Measurements from ENCODE around the gene NUDT15. TPM values are rescaled to one million over a fixed set of nuclear protein-coding genes. Genes with fewer than 3 reads are reported as not detected.

The NUDT15 gene
- total and polyA plus RNA-seq, 10 of the 15 experiments (the other 5 are each of a cell fraction or from before 2014, with no cell fraction given): 11.4 to 26.7 (median 18.0) TPM

DNA sequence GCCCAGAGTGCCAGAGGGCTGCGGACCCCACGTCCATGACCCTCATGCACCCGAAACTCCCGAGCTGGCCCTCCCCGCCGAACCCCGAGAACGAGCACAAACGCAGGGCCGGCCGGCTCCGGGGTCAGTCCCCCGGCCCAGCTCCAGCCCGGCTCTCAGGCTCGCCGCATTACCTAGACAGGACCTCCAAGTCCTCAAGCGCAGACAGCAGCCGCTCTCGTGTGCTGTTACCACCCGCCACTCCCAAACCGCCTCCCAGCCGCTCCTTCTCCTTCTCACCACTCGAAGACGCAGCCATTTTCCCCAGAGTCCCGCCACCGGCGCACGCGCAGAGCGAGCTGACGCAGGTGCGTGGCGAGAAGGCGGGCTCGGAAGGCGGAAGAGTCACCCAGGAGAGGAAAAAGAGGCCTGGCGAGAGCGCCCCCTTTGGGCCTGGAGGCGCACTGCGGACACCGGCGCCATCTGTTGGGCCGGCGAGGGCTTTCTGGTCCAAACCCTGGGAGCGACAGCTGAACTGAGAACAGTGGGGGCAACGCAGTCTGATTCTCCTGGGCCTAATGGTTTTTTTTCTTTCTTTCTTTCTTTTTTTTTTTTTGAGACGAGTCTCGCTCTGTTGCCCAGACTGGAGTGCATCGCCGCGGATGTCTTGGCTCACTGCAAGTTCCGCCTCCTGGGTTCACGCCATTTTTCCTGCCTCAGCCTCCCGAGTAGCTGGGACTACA, 57.4 kb downstream of the NUDT15 start, which contains the start of gene MED4 (continued):
- no peak for TF ChIP-seq NR2C1 (IDR thresholded peaks at IDR 0.05)
- peak; percentile 79; the same call in 1 of the 3 replicates for TF ChIP-seq POU2F2 (IDR thresholded peaks at IDR 0.05; ENCODE audit: borderline replicate concordance, low read depth, low read length)
- peak; percentile 48 for TF ChIP-seq JUND (IDR thresholded peaks at IDR 0.05; ENCODE audit: low read depth, low read length)
- 0 out of 2 replicates have a peak, but pooled peaks have one; percentile 40 for TF ChIP-seq GATAD2B (conservative IDR thresholded peaks at IDR 0.05; ENCODE audit: low read depth)
- TF ChIP-seq, protein P1, sequence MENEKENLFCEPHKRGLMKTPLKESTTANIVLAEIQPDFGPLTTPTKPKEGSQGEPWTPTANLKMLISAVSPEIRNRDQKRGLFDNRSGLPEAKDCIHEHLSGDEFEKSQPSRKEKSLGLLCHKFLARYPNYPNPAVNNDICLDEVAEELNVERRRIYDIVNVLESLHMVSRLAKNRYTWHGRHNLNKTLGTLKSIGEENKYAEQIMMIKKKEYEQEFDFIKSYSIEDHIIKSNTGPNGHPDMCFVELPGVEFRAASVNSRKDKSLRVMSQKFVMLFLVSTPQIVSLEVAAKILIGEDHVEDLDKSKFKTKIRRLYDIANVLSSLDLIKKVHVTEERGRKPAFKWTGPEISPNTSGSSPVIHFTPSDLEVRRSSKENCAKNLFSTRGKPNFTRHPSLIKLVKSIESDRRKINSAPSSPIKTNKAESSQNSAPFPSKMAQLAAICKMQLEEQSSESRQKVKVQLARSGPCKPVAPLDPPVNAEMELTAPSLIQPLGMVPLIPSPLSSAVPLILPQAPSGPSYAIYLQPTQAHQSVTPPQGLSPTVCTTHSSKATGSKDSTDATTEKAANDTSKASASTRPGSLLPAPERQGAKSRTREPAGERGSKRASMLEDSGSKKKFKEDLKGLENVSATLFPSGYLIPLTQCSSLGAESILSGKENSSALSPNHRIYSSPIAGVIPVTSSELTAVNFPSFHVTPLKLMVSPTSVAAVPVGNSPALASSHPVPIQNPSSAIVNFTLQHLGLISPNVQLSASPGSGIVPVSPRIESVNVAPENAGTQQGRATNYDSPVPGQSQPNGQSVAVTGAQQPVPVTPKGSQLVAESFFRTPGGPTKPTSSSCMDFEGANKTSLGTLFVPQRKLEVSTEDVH (IDR thresholded peaks at IDR 0.05; ENCODE audit: low read depth, partially characterized antibody): no peak
- TF ChIP-seq IKZF1 (conservative IDR thresholded peaks at IDR 0.05): peak; percentile 79
- no peak for TF ChIP-seq ZNF384 (IDR thresholded peaks at IDR 0.05; ENCODE audit: borderline replicate concordance, low read depth, low read length)
- no peak for TF ChIP-seq KAT2A (conservative IDR thresholded peaks at IDR 0.05; ENCODE audit: control insufficient read depth, low read depth, low read length)
- TF ChIP-seq, protein P2, sequence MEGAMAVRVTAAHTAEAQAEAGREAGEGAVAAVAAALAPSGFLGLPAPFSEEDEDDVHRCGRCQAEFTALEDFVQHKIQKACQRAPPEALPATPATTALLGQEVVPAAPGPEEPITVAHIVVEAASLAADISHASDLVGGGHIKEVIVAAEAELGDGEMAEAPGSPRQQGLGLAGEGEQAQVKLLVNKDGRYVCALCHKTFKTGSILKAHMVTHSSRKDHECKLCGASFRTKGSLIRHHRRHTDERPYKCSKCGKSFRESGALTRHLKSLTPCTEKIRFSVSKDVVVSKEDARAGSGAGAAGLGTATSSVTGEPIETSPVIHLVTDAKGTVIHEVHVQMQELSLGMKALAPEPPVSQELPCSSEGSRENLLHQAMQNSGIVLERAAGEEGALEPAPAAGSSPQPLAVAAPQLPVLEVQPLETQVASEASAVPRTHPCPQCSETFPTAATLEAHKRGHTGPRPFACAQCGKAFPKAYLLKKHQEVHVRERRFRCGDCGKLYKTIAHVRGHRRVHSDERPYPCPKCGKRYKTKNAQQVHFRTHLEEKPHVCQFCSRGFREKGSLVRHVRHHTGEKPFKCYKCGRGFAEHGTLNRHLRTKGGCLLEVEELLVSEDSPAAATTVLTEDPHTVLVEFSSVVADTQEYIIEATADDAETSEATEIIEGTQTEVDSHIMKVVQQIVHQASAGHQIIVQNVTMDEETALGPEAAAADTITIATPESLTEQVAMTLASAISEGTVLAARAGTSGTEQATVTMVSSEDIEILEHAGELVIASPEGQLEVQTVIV (IDR thresholded peaks at IDR 0.05; ENCODE audit: borderline replicate concordance, partially characterized antibody): peak; percentile 35
- no peak for TF ChIP-seq YBX1 (IDR thresholded peaks at IDR 0.05)
- TF ChIP-seq, protein P3, sequence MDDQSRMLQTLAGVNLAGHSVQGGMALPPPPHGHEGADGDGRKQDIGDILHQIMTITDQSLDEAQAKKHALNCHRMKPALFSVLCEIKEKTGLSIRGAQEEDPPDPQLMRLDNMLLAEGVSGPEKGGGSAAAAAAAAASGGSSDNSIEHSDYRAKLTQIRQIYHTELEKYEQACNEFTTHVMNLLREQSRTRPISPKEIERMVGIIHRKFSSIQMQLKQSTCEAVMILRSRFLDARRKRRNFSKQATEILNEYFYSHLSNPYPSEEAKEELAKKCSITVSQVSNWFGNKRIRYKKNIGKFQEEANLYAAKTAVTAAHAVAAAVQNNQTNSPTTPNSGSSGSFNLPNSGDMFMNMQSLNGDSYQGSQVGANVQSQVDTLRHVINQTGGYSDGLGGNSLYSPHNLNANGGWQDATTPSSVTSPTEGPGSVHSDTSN (IDR thresholded peaks at IDR 0.05; ENCODE audit: insufficient replicate concordance, low read depth, low read length): no peak
- no peak for TF ChIP-seq NFYB (IDR thresholded peaks at IDR 0.05; ENCODE audit: insufficient read depth, low read depth, low read length)
- TF ChIP-seq WRNIP1 (IDR thresholded peaks at IDR 0.05; ENCODE audit: borderline replicate concordance, low read depth, low read length): no peak
- TF ChIP-seq CREB1 (IDR thresholded peaks at IDR 0.05; ENCODE audit: low read depth): peak; percentile 86
- TF ChIP-seq NR2C2 (IDR thresholded peaks at IDR 0.05; ENCODE audit: borderline replicate concordance, control insufficient read depth, insufficient read length, low read depth): no peak
- peak in 1 of 2 experiments; percentile 51; a peak in 1 of 4 replicates for TF ChIP-seq SRF (IDR thresholded peaks at IDR 0.05; ENCODE audit: low read depth in 2 of 2, low read length in 2 of 2)
- peak; percentile 41; the same call in 1 of the 2 replicates for TF ChIP-seq ATF7 (IDR thresholded peaks at IDR 0.05; ENCODE audit: low read depth)
- TF ChIP-seq, protein P4, sequence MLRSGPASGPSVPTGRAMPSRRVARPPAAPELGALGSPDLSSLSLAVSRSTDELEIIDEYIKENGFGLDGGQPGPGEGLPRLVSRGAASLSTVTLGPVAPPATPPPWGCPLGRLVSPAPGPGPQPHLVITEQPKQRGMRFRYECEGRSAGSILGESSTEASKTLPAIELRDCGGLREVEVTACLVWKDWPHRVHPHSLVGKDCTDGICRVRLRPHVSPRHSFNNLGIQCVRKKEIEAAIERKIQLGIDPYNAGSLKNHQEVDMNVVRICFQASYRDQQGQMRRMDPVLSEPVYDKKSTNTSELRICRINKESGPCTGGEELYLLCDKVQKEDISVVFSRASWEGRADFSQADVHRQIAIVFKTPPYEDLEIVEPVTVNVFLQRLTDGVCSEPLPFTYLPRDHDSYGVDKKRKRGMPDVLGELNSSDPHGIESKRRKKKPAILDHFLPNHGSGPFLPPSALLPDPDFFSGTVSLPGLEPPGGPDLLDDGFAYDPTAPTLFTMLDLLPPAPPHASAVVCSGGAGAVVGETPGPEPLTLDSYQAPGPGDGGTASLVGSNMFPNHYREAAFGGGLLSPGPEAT (IDR thresholded peaks at IDR 0.05; ENCODE audit: low read depth): peak; percentile 99
- TF ChIP-seq ZSCAN29 (IDR thresholded peaks at IDR 0.05): no peak
- TF ChIP-seq SMC3 (IDR thresholded peaks at IDR 0.05; ENCODE audit: borderline replicate concordance, low read length): peak; percentile 54; the same call in 1 of the 2 replicates
- no peak for TF ChIP-seq SREBF2 (IDR thresholded peaks at IDR 0.05; ENCODE audit: low read length)
- no peak for TF ChIP-seq ZBED1 (IDR thresholded peaks at IDR 0.05; ENCODE audit: borderline replicate concordance)
- no peak for TF ChIP-seq SMAD1 (IDR thresholded peaks at IDR 0.05; ENCODE audit: low read depth, partially characterized antibody)

All from GM12878 (cell line).